22Rv1 (cell line): ENCODE data around the gene BCAS4.

ENCODE experiments used
- H3K27ac ChIP-seq: fragments of 450-650 bp; 2 replicates; pipeline ENCODE4 v1.5.1; 2017
- CTCF ChIP-seq: fragments of 450-650 bp; IDR thresholded peaks from 2 replicates; pipeline ENCODE4 v1.5.1; 2017; ENCODE audit warnings: mild to moderate bottlenecking
- ZFX ChIP-seq: fragments of 450-650 bp; IDR thresholded peaks from 2 replicates; pipeline ENCODE4 v1.6.1; 2017; ENCODE audit warnings: antibody characterized with exemption, borderline replicate concordance

BCAS4 gene

GRCh38 chr20:50866831-50867230, 72.0 kb downstream of the BCAS4 start:
- TF ChIP-seq CTCF (no peak), ZFX (no peak)
- H3K27ac ChIP-seq = no peak overlapping the region

GRCh38 chr20:50867805-50868204, 72.9 kb downstream of the BCAS4 start:
- no peak for TF ChIP-seq ZFX
- no peak for TF ChIP-seq CTCF
- H3K27ac ChIP-seq = no peak overlapping the region

GRCh38 chr20:50868509-50869495, 73.9 kb downstream of the BCAS4 start:
- TF ChIP-seq CTCF (no peak), ZFX (no peak)
- H3K27ac ChIP-seq = no peak overlapping the region

GRCh38 chr20:50870561-50871161, 75.8 kb downstream of the BCAS4 start:
- no peak for TF ChIP-seq ZFX
- no peak for TF ChIP-seq CTCF
- H3K27ac ChIP-seq = no peak overlapping the region

GRCh38 chr20:50872560-50873425, 77.9 kb downstream of the BCAS4 start:
- TF ChIP-seq ZFX (no peak), CTCF (no peak)
- H3K27ac ChIP-seq = no peak overlapping the region

GRCh38 chr20:50873585-50873984, 78.7 kb downstream of the BCAS4 start:
- TF ChIP-seq ZFX (no peak), CTCF (no peak)
- no peak overlapping the region for H3K27ac ChIP-seq
